Stimulated activated CD4-positive, alpha-beta T cell treated with anti-CD3 and anti-CD28 coated beads, Interleukin-4, amount 100 ng/mL, for 4 hours (primary cell): Measurements from ENCODE around the gene TMEM178B.
"Not testable (repeated sequence)": the region's sequence is repeated elsewhere in the genome, so short reads cannot be mapped to it uniquely, and the experiment has no call there.

Source experiments
- DNase-seq, 2 experiments: peaks; one replicate each; pipeline ENCODE4 v3.0.0-alpha.2; 2020

The TMEM178B gene

DNA sequence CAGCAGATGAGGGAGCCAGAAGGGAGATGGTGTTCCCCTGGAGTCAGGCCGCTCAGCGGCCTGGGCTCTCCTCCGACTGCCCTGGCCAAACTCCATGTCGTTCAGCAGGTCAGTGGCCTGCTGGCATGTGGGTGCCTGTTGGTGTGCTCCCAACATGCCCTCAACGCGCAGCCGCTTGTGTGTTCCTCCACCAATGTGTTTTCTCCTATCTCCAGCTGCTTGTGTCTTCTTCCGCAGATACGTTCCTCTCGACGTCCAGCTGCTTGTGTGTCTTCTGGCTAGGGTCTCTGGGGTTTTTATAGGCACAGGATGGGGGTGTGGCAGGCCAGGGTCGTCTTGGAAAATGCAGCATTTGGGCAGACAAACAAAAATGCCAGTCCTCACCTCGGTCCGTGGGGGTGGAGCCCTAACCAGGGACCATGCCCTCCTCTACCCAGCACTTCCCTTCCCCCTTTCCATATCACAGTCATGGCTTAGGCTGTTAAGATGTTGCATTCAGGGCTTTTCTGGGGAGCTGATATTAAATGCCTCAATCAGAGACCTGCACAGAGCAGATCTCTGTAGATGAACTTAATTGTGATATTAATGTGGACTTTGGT, 111.6 kb downstream of the TMEM178B start:
- DNase-seq = no peak

DNA sequence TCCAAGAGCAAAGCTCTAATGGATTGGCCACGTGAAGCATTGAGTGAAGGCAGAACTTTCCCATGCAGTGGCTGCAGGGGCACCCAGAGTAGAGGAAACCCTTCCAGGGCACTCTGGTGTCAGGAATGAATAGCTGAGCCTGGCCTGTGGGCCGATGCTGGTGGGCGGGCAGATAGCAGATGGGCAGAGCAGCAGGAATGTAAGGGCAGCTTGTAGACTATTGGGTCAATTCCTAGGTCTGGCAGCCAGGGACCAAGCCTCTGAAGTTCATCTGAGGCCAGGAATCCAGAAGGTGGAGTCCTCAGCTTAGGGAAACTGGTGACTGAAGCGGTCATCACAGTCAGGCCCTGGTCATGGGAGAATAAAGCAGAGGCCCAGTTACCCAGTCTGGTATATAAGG, 115.4 kb downstream of the TMEM178B start:
- DNase-seq = no peak

DNA sequence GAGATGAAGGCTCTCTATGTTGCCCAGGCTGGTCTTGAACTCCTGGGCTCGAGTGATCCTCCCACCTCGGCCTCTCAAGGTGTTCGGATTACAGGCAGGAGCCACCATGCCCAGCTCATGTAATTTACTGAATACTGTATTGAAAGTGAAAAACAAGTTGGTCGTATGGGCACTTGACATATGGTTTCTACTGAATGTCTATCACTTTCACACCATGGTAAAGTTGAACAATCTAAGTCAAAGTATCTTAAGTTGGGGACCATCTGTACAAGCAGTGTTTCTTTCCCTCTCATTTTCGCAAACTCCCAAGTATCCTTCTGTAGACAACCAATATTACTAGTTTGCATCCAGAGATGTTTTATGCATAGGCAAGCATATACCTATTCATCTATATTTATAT, 116.6 kb downstream of the TMEM178B start:
- DNase-seq = no peak

DNA sequence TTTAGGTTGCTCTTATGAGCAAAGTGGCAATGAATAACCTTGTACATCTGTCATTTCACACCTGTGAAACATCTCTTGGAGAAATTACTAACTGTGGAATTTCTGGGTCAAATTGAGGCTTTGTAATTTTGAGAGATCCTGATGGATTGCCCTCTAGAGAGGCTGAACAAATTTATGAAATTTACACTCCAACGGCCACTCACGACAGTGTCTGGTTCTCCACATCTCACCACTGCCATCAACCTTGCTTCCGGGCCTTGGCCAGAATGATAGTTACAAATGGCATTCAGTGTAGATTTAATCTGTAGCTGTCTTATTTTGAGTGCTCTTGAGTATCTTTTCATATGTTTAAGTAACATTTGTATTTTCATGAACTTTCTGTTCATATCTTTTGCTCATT, 117.4 kb downstream of the TMEM178B start:
- no peak for DNase-seq

DNA sequence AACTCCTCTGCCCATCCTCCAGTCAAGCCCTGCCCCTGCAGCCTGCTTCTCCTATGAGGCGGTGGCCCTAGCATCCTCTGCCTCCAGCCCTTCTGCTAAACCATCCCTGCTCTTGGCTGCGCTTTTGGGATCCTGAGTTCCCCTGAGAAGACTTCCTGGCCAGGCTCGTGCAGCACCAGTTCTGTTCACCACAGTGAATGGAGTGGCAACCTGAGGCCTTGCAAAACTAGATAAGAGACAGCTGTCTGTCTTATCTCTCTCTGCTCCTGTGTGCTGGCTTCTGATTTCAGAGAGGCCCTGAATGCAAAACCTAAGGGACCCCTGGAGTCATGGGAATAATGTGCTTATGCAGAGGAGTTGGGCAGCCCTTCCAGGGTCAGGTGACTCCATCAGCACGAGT, 119.2 kb downstream of the TMEM178B start:
- no peak for DNase-seq

DNA sequence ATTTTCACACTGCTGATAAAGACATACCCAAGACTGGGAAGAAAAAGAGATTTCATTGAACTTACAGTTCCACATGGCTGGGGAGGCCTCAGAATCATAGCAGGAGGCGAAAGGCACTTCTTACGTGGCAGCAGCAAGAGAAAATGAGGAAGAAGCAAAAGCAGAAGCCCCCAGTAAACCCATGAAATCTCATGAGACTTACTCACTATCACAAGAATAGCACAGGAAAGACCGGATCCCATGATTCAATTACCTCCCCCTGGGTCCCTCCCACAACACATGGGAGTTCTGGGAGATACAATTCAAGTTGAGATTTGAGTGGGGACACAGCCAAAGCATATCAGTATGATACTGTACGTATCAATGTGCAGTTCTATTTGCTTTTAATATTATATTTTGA, 121.9 kb downstream of the TMEM178B start:
- not testable (repeated sequence) for DNase-seq

DNA sequence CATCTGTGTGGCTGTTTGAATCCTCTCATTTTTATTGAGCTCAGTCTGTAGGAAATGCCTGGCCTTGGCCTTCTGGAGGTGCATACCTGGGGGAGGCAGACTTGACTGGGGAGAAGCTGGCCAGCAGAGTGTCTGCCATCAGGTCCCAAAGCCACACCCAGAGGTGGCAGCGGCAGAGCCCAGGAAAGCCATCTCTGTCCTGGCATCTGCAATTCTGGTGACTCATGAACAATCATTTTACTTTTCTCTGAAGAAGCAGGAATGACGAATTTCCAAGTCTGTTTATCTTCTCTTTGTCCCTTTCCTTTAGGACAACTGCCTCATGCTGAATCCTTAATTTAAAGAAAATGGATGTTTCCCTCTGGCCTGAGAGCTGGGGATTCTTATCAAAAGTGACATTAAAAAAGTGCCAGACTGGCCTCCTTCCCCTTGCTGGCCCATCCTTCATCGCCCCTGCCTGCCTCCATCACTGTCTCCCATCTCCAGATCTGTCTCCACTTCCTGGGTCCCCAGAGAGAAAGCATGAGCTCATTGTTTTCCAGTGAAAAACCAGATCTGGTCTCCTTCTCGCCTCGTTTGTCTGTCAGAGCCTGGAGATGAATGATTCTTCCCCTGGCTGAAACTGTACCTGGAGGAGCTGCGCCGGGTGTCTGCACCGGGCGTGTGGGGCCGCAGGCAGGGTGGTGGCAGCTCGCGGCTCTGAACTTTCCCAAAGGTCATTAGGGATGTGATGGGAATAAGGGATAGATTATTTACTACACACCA, 124.5 kb downstream of the TMEM178B start:
- no peak for DNase-seq

DNA sequence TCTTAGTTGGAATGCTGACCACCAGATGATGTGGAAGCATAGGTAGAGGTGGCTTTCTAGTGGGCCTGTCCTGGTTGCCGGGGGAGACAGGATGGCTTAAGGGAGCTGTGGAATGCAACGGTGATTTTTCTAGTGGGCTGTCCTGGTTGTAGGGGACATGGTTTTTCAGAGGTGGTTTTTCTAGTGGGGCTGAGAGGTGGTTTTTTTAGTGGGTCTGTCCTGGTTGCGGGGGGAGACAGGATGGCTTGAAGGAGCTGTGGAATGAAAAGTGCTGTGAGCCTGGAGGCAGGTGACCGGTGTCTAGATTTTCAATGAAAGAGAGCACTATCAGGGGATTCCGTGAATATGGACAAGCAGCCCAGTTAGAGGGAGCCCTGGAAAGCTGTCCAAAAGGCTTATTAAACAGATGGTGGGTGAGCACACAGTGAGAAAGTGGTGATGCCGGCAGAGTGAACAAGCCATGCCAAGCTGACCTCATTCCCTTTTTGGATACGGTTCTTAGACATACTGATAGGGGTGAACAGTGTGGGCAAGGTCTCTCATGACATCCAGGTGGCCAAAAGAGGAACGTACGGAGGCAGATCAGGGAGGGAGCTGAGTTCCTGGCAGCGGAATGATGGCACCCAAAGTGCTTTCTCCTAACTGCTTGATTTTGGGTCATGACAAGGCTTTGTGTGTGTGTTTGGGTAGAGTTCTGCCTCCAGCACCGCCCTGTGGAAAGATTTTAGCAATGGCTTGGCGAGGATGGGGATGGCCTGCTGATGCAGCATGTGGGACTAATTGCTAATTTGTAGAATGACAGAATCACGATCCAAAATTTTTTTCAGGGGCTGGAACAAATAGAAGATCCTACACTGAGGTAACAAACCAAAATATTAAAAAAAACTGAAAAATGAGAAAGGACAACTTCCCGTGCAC, 126.6 kb downstream of the TMEM178B start:
- no peak for DNase-seq

DNA sequence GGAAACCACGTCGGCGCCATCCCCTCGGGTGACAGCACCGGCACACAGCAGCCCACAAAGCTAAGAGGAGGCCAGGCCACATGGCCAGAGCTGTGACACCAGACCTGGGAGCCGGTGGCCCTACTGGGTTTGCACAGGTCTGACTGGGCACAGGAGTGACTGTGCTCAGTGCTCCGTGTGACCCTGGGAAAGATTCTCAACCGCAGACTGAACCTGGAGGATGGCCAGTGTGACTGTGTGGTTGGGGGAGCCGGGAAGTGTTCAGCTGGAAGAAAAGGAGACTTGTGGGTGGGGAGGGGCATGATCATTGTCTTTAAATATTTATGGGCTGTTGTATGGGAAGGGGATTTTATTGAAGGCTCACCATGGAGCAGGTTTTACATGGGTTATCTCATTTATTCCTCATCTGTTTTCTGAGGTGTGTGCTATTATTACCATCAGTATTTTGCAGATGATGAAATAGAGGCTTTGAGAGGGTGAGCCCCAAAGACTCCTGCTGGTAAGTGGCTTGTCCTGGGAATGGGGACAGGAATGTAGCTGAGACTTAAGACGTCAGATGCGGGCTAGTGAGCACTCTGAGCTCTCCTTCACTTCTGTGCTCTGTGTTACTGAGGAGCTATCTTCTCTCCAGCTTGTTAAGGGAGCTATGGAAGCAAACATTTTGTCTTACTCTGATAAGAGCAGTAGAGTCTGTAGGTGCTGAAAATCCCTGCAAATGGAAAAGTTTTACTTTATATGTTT, 127.5 kb downstream of the TMEM178B start:
- DNase-seq = no peak

DNA sequence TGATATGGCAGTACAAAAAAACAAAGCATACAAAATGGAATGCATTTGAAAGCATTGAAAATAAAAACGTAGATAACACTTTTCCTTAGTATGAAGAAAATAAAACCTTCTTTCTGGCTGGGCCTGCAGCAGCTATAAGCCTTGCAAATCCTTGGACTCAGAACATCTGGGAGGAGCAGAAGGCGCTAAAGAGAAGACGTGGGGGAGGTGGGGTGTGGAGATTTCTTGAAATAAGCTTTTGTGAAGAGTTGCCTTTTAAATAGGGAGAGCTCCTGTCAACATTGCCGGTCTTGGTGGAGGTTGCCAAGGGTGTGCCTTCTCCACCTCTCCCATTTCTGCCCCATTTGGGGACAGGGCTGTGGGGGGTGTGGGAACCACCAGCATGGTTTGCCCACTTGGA, 128.7 kb downstream of the TMEM178B start:
- no peak for DNase-seq

DNA sequence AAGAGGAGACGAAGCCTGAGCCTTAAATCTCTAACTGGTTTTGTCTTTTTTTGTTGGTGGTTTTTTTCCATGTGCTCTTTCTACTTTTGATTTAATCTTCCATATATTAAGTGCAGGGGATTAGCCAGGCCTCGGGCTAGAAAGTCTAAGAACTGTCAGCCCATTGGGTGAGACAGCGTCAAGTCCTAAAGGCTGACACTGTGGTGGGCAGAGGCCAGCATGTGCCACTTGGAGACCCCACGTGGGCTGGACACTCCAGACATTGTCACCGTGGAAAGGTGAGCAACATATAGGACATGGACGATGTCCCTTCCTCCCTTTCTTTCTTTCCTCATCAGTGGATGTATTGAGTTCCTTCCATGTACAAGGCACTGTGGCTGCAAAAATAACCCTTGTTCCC, 129.3 kb downstream of the TMEM178B start:
- DNase-seq = no peak

DNA sequence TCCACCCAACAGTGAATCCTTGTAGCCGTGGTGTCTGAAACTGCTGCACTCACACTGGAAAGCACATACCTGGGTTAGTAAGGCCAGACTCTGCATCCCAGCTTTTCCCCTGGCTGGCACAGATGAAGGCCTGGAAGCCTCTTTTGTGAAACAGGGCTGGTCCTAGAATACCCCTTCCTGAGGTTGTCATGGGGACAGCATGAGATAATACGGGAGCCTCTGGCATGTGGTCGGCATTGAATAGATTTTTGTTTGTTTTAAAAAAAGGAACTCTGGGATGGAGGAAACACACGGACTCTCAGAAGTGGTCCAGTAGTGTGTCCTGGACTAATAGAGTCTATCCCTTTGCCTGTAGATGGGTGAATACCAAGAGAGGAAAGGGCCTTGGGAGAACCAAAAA, 129.7 kb downstream of the TMEM178B start:
- DNase-seq = no peak

DNA sequence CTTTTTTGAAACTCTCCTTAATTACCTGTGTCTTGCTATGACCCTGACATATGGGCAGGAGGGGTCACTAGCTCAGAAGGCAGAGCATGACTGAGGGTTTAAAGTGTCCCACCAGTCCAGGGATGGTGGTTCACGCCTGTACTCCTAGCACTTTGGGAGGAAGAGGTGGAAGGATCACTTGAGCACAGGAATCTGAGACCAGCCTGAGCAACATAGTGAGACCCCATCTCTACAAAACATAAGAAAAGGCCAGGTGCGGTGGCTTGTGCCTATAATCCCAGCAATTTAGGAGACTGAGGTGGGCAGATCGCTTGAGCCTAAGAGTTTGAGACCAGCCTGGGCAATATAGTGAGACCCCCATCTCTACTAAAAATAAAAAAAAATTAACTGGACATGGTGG, 133.8 kb downstream of the TMEM178B start:
- no peak for DNase-seq

DNA sequence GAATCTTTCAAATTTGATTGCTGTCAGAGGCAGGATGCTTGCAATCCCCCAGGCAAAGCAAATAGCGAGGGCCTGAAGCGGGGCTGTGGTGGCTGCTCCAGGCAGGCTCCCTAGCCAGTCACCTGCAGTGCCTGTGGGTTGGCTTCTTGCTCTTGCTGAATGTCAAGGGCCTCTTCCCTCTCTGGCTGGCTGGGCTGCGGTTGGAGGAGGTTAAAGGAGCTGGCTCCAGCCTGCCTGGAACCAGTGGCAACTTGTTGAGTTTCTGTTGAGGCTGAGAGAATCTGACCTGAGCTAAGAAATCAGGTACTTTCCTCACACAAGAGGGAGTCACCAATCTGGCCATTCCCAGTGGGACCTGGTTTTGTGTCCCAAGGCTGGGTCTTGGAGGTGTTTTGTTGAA, 134.7 kb downstream of the TMEM178B start:
- DNase-seq = no peak

DNA sequence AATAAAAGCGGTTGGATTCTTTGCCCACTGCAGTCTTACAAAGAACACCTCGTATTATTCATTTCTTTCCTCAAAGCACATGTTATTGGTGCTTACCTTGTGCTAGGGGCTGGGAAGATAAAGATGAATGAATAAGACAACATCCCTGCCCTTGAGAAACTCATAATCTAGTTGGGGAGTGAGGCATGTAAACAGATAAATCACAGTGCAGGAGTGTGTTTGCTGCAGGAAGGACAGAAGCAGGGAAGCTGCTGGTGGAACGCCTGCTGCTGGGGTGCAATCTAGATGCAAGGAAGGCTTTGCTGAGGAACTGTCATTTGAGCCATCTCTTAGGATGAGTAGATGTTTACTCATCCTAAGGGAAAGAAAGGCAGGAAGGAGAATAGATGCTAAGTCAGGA, 135.6 kb downstream of the TMEM178B start:
- DNase-seq = no peak

DNA sequence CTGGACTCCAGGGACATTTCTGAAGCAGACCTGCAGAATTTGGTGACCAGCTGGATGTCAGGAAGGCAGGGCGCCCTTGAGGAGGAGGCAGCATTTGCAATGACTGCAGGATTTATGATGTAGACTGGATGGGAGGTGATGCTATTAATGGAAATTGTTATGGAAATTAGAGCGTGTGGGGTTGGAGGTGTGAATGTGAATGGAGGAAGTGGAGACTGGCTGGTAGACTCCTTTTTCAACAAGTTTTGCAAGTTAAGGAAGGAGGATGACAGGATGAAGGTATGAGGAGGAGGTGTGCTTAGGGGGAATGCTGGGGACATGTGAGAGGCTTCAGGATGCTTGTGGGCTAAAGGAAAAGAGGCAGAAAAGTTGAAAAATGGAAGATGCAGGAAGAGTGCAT, 137.0 kb downstream of the TMEM178B start:
- DNase-seq = no peak

DNA sequence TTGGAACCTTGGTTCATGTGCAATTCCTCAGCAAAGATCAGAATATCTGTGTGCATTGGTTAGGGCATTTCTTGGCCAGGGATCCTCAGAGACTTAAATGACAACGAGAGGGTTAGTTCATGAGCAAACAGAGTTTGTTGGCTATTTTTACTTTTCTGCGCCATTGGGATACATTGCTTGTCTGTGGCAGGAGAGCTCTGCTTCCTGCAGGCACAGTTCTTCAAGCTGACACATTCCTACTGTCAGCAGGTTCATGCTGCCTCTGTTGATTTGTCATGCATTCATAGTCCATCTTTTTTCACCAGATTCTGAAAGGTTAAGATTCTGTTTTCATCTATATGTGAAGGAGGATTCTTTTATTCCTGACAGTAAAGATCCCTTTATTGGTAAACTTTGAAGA, 139.4 kb downstream of the TMEM178B start:
- no peak for DNase-seq

DNA sequence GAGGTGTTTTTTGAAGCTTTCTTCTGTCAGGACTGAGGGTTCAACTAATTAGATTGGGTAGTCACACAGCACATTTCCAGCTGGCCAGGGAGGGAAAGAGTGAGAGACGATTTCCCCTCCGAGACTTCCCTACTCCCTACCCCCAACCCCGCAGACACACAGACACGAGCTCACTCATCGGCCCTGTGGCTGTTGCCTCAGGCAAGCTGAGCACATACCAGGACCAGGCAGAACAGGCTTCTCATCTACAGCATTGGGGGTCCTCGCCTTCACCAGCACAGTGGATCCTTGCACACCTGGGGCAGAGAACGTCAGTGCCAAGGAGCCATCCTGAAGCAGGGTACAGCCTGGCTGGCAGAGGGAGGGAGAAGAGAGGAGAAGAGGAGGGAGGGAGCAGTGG, 144.1 kb downstream of the TMEM178B start:
- no peak for DNase-seq

DNA sequence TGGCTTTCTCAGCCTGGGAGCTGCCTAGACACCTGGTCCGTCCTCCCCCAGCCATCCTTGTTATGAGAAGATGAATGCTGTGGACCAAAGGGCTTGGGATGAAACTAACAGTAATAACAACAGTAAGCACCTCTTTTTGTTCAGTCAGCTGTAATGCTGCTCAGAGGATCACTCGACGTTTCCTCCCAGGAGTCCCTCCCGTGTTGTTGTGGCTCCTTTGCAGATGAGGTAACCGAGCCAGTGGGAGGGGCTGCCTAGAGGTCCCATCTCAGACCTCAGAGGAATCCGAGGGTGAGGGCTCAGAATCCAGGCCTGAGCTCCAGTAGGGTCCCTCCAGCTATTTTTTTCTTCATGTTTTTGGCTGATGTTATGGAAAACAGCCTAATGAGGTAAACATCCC, 145.1 kb downstream of the TMEM178B start:
- DNase-seq = no peak

DNA sequence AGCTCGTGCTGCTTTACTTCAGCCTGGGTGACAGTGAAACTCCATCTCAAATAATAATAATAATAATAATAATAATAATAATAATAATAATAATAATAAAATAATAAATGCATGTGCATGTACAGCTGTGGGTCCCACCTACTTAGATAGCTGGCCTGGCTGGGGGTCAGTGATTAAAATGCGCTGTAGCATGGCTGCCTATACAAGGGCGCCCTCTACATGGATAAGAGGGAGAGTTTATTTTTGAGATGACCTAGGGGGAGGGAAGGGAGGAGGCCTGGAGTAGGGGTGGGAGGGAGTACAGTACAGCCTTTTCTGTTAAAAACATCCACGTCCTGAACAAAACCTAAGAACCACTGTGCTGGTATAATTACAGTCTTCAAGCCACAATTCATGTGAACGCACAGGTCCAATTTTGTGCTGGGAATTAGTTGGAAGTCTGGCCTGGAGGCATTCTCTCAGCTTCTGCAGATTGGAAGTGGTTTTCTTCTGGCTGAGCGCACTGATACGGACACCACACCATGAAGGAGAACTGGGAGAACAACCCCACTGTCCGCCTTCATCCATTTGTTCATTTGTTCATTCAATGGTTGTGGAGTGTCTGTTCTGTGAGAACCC, 146.5 kb downstream of the TMEM178B start:
- DNase-seq = no peak

DNA sequence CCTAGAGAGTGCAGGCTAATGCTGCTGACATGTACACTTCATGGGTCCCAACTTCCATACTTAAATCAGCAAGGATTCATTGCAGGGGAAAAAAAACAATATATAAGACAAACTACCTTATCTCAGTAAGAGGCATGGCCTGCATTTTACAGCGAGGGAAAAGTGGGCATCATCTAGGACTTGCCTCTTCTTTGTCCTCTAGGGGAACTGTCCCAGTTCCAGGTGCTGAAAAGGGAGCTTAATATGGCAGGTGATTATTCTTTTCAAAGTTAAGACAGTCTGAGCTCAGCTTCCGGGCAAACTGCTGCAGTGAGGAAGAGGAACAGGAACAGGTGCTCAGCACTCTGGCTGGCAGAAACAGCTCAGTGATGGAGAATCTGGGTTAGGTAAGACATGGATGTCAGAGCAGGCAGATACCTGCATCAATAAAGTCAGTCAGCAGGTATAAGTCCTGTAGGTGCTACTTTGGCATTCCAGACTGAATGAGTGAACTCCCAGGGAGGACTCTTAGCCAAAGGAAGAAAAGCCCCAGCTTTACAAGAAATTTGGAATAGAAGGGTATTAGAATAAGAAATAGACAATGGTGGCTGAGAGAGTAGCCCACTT, 147.2 kb downstream of the TMEM178B start:
- no peak for DNase-seq

DNA sequence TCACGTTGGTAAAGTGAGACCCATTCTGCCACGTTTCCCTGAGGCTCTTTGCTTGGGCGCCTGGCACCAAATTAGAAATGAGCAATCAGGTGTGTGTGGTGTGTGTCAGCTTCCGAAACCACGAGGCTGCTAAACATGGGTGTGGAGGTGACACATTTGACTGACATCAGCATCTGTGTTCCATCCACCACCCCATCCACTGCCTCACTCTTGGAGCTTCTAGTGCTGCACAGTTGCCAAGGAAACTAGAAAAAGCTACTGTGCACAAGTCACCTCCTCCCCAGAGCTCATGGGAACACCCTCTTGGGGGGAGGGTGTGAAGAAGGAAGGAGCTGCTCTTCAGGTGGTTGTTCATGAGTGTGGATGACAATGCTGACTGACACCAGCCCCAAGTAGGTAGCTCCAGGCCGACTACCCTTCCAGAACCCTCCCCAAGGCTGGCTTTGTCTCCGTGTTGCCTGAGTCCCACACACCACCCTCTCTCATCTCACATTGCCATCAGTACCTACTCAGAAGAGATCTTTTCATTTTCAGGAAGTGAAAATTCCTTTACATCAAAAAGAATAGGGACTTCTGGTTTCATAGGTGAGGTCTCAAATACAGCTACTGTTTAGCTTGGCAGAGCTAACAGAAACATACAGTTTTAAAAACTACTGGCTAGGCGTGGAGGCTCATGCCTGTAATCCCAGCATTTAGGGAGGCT, 152.2 kb downstream of the TMEM178B start:
- DNase-seq = no peak
